ENCODE data around the gene TAGAP.

TAGAP gene

GRCh38 chr6:159089443-159089842 lies 44.7 kb upstream of the TAGAP start:
- H3K18ac ChIP-seq (ENCODE audit: low read length): no peak overlapping the region
- H3K56ac ChIP-seq (ENCODE audit: low read length): no peak overlapping the region
- no peak overlapping the region for H4K5ac ChIP-seq (ENCODE audit: low read length)
- no peak overlapping the region for H3K4ac ChIP-seq (ENCODE audit: low read depth, low read length)
- H4K8ac ChIP-seq (ENCODE audit: low read depth, low read length): no peak overlapping the region
- no peak overlapping the region for H3K9ac ChIP-seq (ENCODE audit: low read length)
- no peak overlapping the region for H3K27ac ChIP-seq (ENCODE audit: low read depth, low read length)
- WGBS (ENCODE audit: extremely low coverage, insufficient coverage, low lambda C conversion rate): no CpG with 5 or more reads among the region's 3 CpGs
- no peak overlapping the region for H2BK5ac ChIP-seq (ENCODE audit: low read length)
- no peak overlapping the region for H2BK120ac ChIP-seq (ENCODE audit: low read depth, low read length)
- H2AK5ac ChIP-seq (ENCODE audit: low read length): no peak overlapping the region
- no peak overlapping the region for H3K23ac ChIP-seq (ENCODE audit: low read length)
- H3K79me1 ChIP-seq (ENCODE audit: low read length): no peaks in the 10 kb centered on the region
- no peak overlapping the region for H3K4me2 ChIP-seq (ENCODE audit: low read length)
- no peaks in the 10 kb centered on the region for H3K79me2 ChIP-seq (ENCODE audit: control insufficient read depth, insufficient read depth, low read length)
- DNase-seq: no peak
- no peaks in the 10 kb centered on the region for H3K4me1 ChIP-seq (ENCODE audit: control insufficient read depth, low read depth, low read length)
- H3K4me3 ChIP-seq (ENCODE audit: low read length): no peak overlapping the region
- no peaks in the 10 kb centered on the region for H3K36me3 ChIP-seq (ENCODE audit: control insufficient read depth, insufficient read depth, low read length)
- no peaks in the 10 kb centered on the region for H3K27me3 ChIP-seq (ENCODE audit: insufficient read depth, low read length, poor library complexity)
- no peak overlapping the region for H2BK15ac ChIP-seq (replicated peaks; ENCODE audit: low read depth)

GRCh38 chr6:159086033-159086618 lies 41.3 kb upstream of the TAGAP start:
- no peak overlapping the region for H3K4ac ChIP-seq (ENCODE audit: low read depth, low read length)
- H3K4me1 ChIP-seq (ENCODE audit: control insufficient read depth, low read depth, low read length): no peaks in the 10 kb centered on the region
- H3K4me3 ChIP-seq (ENCODE audit: low read length): no peak overlapping the region
- H2BK120ac ChIP-seq (ENCODE audit: low read depth, low read length): no peak overlapping the region
- no peak overlapping the region for H2AK5ac ChIP-seq (ENCODE audit: low read length)
- no peak overlapping the region for H2BK5ac ChIP-seq (ENCODE audit: low read length)
- no peak overlapping the region for H4K8ac ChIP-seq (ENCODE audit: low read depth, low read length)
- no peak overlapping the region for H3K18ac ChIP-seq (ENCODE audit: low read length)
- H3K9ac ChIP-seq (ENCODE audit: low read length): no peak overlapping the region
- no peak for DNase-seq
- H3K4me2 ChIP-seq (ENCODE audit: low read length): no peak overlapping the region
- no peak overlapping the region for H3K27ac ChIP-seq (ENCODE audit: low read depth, low read length)
- H3K36me3 ChIP-seq (ENCODE audit: control insufficient read depth, insufficient read depth, low read length): no peaks in the 10 kb centered on the region
- H3K56ac ChIP-seq (ENCODE audit: low read length): no peak overlapping the region
- no peak overlapping the region for H3K23ac ChIP-seq (ENCODE audit: low read length)
- no peaks in the 10 kb centered on the region for H3K79me1 ChIP-seq (ENCODE audit: low read length)
- no peak overlapping the region for H4K5ac ChIP-seq (ENCODE audit: low read length)
- no CpG with 5 or more reads among the region's 2 CpGs for WGBS (ENCODE audit: extremely low coverage, insufficient coverage, low lambda C conversion rate)
- no peaks in the 10 kb centered on the region for H3K27me3 ChIP-seq (ENCODE audit: insufficient read depth, low read length, poor library complexity)
- no peaks in the 10 kb centered on the region for H3K79me2 ChIP-seq (ENCODE audit: control insufficient read depth, insufficient read depth, low read length)
- no peak overlapping the region for H2BK15ac ChIP-seq (replicated peaks; ENCODE audit: low read depth)

GRCh38 chr6:159085396-159085895 lies 40.7 kb upstream of the TAGAP start:
- Histone ChIP-seq H3K4me1 (ENCODE audit: control insufficient read depth, low read depth, low read length) (no peaks in the 10 kb centered on the region), H3K23ac (ENCODE audit: low read length) (no peak overlapping the region), H2BK120ac (ENCODE audit: low read depth, low read length) (no peak overlapping the region), H3K27ac (ENCODE audit: low read depth, low read length) (no peak overlapping the region), H3K4me2 (ENCODE audit: low read length) (no peak overlapping the region), H3K18ac (ENCODE audit: low read length) (no peak overlapping the region), H3K79me1 (ENCODE audit: low read length) (no peaks in the 10 kb centered on the region), H3K4ac (ENCODE audit: low read depth, low read length) (no peak overlapping the region), H3K9ac (ENCODE audit: low read length) (no peak overlapping the region), H2BK15ac (replicated peaks; ENCODE audit: low read depth) (no peak overlapping the region), H2BK5ac (ENCODE audit: low read length) (no peak overlapping the region), H3K27me3 (ENCODE audit: insufficient read depth, low read length, poor library complexity) (no peaks in the 10 kb centered on the region), H4K5ac (ENCODE audit: low read length) (no peak overlapping the region), H3K4me3 (ENCODE audit: low read length) (no peak overlapping the region), H4K8ac (ENCODE audit: low read depth, low read length) (no peak overlapping the region), H3K36me3 (ENCODE audit: control insufficient read depth, insufficient read depth, low read length) (no peaks in the 10 kb centered on the region), H3K56ac (ENCODE audit: low read length) (no peak overlapping the region), H3K79me2 (ENCODE audit: control insufficient read depth, insufficient read depth, low read length) (no peaks in the 10 kb centered on the region), H2AK5ac (ENCODE audit: low read length) (no peak overlapping the region)
- no CpG with 5 or more reads among the region's 7 CpGs for WGBS (ENCODE audit: extremely low coverage, insufficient coverage, low lambda C conversion rate)
- DNase-seq: no peak

GRCh38 chr6:159084493-159085091 lies 39.8 kb upstream of the TAGAP start:
- Histone ChIP-seq H3K4me3 (ENCODE audit: low read length) (no peak overlapping the region), H3K27me3 (ENCODE audit: insufficient read depth, low read length, poor library complexity) (no peaks in the 10 kb centered on the region), H2BK120ac (ENCODE audit: low read depth, low read length) (no peak overlapping the region), H3K4me2 (ENCODE audit: low read length) (no peak overlapping the region), H3K4me1 (ENCODE audit: control insufficient read depth, low read depth, low read length) (no peaks in the 10 kb centered on the region), H3K79me1 (ENCODE audit: low read length) (no peaks in the 10 kb centered on the region), H3K23ac (ENCODE audit: low read length) (no peak overlapping the region), H3K36me3 (ENCODE audit: control insufficient read depth, insufficient read depth, low read length) (no peaks in the 10 kb centered on the region), H4K8ac (ENCODE audit: low read depth, low read length) (no peak overlapping the region), H3K4ac (ENCODE audit: low read depth, low read length) (no peak overlapping the region), H2AK5ac (ENCODE audit: low read length) (no peak overlapping the region), H3K56ac (ENCODE audit: low read length) (no peak overlapping the region), H3K18ac (ENCODE audit: low read length) (no peak overlapping the region), H3K79me2 (ENCODE audit: control insufficient read depth, insufficient read depth, low read length) (no peaks in the 10 kb centered on the region), H2BK15ac (replicated peaks; ENCODE audit: low read depth) (no peak overlapping the region), H3K27ac (ENCODE audit: low read depth, low read length) (no peak overlapping the region), H2BK5ac (ENCODE audit: low read length) (no peak overlapping the region), H3K9ac (ENCODE audit: low read length) (no peak overlapping the region), H4K5ac (ENCODE audit: low read length) (no peak overlapping the region)
- WGBS (ENCODE audit: extremely low coverage, insufficient coverage, low lambda C conversion rate): no CpG with 5 or more reads among the region's 2 CpGs
- DNase-seq: peak; percentile 27

GRCh38 chr6:159083146-159083545 lies 38.4 kb upstream of the TAGAP start:
- no peak overlapping the region for H3K56ac ChIP-seq (ENCODE audit: low read length)
- H2BK5ac ChIP-seq (ENCODE audit: low read length): no peak overlapping the region
- no peak overlapping the region for H4K8ac ChIP-seq (ENCODE audit: low read depth, low read length)
- H3K4me1 ChIP-seq (ENCODE audit: control insufficient read depth, low read depth, low read length): no peaks in the 10 kb centered on the region
- H4K5ac ChIP-seq (ENCODE audit: low read length): no peak overlapping the region
- no peaks in the 10 kb centered on the region for H3K79me1 ChIP-seq (ENCODE audit: low read length)
- H3K4me2 ChIP-seq (ENCODE audit: low read length): no peak overlapping the region
- no peak overlapping the region for H3K23ac ChIP-seq (ENCODE audit: low read length)
- 100% methylated on average over 1 of the region's 2 CpGs for WGBS (ENCODE audit: extremely low coverage, insufficient coverage, low lambda C conversion rate)
- no peaks in the 10 kb centered on the region for H3K36me3 ChIP-seq (ENCODE audit: control insufficient read depth, insufficient read depth, low read length)
- no peak for DNase-seq
- no peak overlapping the region for H2BK15ac ChIP-seq (replicated peaks; ENCODE audit: low read depth)
- H2BK120ac ChIP-seq (ENCODE audit: low read depth, low read length): no peak overlapping the region
- no peak overlapping the region for H3K4ac ChIP-seq (ENCODE audit: low read depth, low read length)
- H3K79me2 ChIP-seq (ENCODE audit: control insufficient read depth, insufficient read depth, low read length): no peaks in the 10 kb centered on the region
- H3K27me3 ChIP-seq (ENCODE audit: insufficient read depth, low read length, poor library complexity): no peaks in the 10 kb centered on the region
- no peak overlapping the region for H3K18ac ChIP-seq (ENCODE audit: low read length)
- no peak overlapping the region for H3K4me3 ChIP-seq (ENCODE audit: low read length)
- no peak overlapping the region for H2AK5ac ChIP-seq (ENCODE audit: low read length)
- no peak overlapping the region for H3K9ac ChIP-seq (ENCODE audit: low read length)
- H3K27ac ChIP-seq (ENCODE audit: low read depth, low read length): no peak overlapping the region
